Raji (cell line): ENCODE data around the gene NFS1.

Experiments used
- POLR2A ChIP-seq: IDR thresholded peaks from 2 replicates; pipeline ENCODE4 v1.6.1; 2011; ENCODE audit warnings: low read depth, low read length, control low read depth; ENCODE audit not compliant: insufficient read depth

NFS1 gene

DNA sequence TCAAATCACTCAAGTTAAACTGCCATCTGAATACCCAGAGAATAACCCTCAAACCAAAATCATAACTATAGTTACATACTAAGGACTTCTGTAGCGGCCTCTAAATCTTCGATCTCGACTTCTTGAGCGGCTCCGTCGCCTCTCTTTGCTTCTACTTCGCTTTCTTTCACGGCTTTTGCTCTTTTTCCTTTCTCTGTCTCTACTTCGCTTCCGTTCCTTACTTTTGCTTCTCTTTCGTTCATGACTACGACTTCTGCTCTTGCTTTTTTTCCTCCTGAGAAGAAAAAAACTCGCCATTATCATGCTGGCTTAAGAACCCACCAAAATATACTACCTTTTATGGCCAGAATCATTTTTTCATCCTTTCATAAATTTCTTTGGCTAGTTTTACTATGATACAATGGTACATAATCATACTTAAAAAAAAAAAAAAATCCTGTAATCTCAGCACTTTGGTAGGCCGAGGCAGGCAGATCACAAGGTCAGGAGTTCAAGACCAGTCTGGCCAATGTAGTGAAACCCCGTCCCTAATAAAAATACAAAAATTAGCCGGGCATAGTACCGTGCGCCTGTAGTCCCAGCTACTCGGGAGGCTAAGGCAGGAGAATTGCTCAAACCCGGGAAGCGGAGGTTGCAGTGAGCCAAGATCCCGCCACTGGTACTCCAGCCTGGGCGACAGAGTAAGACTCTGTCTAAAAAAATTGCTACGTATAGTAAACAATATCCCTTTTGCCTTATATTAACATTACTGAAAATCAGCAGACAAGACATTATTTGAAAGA is 32.9 kb upstream of the NFS1 start:
- TF ChIP-seq POLR2A = no peak

DNA sequence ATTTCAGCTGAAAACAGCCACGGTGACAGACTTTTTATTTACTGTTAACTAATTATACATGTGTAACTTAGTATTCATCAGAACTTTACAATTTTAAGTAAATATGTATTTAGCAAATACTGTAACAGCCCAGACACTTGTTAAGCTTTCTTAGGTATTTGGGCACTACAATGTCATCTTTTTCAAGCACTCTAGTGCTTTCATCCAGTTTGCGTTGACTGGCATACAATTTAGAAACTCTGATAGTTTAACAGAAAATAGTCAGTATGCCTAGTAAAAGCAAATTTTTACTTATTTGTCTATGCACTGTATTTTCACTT is 32.3 kb upstream of the NFS1 start:
- no peak for TF ChIP-seq POLR2A

DNA sequence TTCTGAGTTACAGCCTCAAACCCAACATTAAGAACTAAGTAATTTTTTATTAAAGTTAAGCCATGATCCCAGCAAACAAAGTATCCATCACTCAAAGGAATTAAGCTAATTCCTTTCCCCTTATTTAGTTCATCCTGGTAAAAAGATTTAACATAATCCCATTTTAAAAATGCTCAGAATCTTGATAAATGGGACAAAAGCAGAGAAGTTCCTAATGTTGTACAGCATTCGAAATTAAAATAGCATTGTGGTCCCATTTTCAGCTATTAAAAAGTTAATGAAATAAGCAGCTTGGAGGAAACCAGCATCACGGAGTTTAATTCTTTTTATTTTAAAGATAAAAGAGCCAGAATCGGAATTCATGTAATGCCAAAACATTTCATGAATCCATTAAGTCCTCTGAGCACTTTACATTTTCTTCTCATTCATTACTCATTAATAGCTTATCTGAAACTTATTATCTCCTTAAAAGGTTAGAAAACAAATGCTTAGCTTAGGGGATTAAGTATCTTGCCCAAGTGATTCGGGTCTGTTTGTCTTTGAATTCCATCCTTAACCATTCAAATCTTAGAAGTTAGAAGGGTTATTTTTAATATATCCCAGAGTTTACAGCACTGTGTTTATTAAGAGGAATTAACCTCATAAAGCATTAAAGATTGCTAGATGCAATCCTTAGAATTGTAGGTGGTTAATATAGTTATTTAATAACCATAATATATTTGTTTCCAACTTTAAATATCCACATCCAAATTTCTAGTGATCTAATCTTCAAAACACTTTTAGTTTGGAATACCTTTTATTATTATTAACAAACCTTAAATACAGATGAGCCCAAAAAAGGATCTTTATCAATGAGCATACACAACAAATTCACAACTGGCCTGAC is 31.7 kb upstream of the NFS1 start:
- TF ChIP-seq POLR2A = no peak

DNA sequence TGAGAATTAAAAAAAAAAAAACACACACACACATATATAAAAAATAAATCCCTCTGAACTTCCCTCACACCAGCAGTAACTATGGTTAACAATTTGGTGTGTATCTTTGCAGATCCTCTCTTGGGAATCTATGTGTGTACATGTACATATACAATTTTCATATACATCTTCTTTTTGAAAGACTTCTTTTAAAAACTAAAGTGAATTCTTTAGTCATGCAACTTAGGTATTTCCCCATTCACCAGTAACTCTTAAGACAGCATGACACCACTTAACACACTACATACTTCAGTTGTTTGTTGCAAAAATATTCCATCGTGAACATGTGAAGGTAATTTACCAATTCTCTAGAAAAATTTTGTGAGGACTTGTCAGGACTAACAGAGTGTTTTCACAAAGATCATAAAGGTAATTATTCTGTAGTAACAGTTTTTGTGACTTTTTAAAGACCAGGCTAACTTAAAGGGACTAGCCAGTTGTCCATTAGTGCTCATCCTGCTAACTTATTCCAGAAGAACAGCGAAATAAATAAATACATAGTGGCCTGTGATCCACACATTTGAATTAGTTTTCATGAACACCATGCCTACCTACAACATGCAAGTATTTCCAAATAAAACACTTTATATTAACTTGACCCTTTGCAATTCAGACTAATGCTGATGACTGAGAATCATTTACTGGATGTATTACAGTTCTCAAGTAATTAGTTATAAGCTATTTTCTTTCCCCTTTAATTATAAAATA is 30.9 kb upstream of the NFS1 start:
- TF ChIP-seq POLR2A = no peak

DNA sequence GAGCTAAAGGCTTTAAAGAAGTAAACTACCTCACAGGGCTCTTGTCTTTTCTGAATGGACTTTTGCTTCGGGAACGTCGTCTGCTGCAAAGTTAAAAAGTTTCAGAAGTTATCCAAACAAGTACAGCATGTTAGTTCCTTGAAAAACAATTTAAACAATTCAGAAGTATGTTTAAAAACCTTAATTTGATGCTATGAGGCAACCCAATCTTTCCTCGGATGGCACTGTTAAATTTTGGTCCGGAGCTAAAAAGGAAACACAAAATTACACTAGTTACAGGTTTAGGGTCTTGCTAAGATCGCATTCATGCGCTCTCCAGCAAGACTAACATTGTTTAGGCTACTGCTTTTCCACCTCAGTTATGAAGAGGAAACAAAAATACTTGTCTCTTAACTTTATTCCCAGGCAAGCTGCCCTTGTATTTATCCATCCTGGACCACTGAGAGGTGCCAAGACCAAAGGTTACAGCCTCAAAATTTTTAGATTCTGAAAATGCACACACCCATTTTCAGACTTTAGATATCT is 30.2 kb upstream of the NFS1 start:
- no peak for TF ChIP-seq POLR2A

DNA sequence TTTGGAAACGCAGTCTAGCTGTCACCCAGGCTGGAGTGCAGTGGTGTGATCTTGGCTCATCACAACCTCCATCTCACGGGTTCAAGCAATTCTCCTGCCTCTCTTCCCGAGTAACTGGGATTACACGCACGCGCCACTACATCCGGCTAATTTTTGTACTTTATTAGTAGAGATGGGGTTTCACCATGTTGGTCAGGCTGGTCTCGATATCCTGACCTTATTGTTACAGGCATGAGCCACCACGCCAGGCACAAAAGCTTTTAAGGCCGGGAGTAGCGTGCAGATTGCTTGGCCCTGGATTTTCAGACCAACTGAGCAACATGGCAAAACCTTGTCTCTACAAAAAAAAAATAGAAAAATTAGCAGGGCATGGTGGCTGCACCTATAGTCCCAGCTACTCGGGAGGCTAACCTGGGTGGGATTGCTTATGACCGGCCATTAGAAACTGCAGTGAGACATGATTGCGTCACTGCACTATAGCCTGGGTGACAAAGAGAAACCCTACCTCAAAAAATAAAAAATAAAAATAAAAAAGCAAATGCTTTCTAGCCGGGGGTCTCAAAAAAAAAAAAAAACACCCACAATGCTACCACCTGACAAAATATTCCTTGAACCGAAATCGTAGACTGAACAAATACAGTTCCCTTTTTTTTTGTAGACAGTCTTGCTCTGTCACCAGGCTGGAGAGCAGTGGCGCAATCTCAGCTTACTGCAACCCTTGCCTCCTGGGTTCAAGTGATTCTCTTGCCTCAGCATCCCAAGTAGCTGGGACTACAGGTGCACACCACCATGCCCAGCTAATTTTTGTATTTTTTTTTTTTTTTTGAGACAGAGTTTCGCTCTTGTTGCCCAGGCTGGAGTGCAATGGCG is 27.9 kb upstream of the NFS1 start:
- TF ChIP-seq POLR2A = no peak

DNA sequence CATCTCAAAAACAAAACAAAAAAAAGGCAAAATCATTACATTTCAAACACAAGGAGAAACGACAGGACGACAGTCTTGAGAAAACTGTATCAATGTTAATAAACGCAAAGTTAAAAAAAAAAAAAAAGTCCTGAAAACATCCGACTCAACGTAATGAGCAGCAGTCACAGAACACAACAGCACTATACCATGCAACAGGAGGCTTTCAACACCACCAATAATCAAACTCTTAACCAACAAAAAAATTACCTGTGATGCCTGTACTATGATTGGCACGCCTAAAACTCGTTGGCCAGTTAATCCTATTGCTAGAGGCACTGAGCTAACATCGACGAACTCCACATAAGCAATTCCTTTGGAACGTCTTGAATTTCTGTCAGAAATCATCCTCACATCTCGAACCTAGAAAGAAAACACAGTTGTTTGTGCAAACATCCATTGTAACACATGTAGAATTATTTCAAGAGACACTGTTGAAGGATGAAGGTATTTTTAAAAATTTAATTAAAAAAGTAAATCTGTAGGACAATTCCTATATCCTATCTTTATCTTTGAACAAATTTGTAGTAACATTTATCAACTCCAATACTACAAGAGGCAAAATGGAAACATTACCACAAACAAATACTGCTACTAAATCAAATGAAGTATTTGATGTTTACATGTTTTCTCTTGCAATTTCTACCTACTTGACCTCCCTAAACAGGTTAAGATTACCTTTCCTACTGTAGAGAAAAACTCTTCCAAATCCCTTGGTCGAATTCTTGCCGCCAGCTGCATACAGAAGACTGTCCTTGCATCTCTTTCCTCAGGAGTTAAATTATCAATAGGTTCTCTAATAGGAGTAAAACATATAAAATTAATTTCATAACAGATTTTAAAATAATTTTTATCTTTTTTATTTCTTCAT is 25.4 kb upstream of the NFS1 start:
- no peak for TF ChIP-seq POLR2A

DNA sequence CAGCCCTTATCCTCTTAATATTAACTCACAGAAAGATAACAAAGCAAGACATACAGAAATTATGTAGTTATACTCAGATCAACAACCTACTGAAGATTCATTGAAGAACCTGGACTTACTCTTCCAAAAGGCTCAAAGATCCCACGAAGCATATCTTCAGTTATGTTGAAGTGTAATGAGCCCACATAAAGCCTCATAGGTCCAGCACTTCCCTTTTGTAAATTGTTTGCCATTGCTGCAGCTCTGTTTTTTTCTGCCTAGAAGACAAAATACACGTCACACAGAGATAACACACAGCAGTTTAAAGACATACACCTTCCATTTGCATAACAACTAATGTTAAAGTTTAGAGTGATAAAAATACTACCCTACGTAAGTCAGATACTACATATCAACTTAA is 22.5 kb upstream of the NFS1 start:
- TF ChIP-seq POLR2A = no peak

DNA sequence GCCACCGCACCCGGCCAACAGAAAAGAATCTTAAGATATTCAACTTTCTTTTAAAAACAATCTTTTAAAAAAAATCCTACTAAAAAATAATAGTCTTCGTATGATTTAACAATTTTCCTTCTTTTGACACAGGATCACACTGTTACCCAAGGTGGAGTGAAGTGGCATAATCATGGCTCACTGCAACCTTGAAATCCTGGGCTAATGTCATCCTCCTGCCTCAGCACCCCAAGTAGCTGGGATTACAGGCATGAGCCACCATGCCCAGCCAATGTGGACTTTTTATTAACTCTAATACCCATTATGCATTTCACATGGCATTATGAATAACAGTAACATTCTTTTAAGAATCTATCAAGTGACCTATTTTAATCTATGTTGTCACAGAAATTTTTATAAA is 22.1 kb upstream of the NFS1 start:
- no peak for TF ChIP-seq POLR2A

DNA sequence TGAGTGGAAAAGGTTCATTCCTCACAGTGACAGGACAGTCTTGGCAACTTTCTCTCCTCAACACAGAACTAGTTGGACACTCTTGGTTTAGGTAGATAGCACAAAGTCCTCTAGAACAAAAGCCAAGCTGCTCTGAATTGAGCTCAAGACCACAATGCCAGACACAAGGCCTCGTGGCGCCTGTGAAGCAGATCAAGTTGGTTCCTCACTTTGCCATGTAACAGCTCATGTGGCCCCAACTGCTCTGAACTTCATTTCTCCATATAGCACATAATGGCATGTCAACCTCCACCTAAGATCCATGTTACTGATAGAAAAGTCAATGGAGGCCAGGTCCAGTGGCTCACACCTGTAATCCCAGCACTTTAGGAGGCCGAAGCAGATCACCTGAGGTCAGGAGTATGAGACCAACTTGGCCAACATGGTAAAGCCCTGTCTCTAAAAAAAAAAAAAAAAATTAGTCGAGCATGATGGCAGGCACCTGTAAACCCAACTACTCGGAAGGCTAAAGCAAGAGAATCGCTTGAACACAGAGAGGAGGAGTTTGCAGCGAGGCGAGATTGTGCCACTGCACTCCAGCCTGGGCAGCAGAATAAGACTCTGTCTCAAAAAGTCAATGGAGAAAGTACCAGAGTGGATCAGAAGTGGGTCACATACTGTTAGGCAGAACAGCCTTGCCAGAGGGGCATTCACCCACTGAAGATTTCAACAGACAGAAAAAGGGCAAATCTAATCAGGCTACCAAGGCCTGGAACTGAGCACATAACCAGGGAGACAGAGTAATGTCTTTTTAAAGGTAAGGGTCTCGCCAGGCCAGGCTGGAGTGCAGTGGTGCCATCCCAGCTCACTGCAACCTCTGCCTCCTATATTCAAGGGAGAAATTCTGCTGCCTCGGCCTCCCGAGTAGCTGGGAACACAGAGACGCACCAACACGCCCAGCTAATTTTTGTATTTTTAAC is 21.3 kb upstream of the NFS1 start:
- TF ChIP-seq POLR2A = no peak

DNA sequence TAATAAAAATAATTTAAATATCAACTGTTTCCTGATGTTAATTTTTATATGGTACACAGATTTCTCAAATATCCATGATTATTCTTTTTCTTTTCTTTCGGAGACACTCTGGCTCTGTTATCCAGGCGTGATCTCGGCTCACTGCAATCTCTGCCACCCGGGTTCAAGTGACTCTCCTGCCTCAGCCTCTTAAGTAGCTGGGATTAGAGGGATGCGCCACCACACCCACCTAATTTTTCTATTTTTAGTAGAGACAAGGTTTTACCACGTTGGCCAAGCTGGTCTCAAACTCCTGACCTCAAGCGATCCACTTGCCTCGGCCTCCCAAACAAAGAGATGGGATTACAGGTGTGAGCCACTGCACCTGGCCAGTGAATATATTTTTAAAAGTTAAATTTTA is 20.6 kb upstream of the NFS1 start:
- no peak for TF ChIP-seq POLR2A

DNA sequence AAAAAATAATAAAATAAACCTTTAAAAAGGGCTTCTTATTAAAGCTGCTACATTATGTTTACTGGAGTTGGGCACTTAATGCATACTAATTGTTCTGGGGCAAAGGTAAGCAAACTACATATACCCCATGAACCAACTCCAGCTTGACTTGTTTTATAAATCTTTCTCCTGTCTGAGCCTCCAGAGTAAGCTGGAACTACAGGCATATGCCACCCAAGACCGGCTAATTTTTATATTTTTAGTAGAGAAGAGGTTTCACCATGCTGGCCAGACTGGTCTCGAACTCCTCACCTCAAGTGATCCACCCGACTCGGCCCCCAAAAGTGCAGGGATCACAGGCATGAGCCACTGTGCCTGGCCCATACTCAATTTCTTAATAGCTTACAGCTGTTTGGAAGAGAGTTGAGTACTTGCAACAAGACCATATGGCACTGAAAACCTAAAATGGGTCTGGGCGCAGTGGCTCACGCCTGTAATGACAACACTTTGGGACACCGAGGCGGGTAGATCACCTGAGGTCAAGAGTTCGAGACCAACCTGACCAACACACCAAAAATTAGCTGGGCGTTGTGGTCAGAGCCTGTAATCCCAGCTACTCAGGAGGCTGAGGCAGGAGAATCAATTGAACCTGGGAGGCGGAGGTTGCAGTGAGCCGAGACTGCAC is 20.0 kb upstream of the NFS1 start:
- TF ChIP-seq POLR2A = no peak
